ENCODE data around the gene COL1A1.
A peak's percentile ranks its signal among the peaks of the same experiment; 100 is the strongest.

Gene COL1A1

GRCh38 chr17:50181591-50182560 lies 19.6 kb downstream of the COL1A1 start:
- TF ChIP-seq, protein P1, sequence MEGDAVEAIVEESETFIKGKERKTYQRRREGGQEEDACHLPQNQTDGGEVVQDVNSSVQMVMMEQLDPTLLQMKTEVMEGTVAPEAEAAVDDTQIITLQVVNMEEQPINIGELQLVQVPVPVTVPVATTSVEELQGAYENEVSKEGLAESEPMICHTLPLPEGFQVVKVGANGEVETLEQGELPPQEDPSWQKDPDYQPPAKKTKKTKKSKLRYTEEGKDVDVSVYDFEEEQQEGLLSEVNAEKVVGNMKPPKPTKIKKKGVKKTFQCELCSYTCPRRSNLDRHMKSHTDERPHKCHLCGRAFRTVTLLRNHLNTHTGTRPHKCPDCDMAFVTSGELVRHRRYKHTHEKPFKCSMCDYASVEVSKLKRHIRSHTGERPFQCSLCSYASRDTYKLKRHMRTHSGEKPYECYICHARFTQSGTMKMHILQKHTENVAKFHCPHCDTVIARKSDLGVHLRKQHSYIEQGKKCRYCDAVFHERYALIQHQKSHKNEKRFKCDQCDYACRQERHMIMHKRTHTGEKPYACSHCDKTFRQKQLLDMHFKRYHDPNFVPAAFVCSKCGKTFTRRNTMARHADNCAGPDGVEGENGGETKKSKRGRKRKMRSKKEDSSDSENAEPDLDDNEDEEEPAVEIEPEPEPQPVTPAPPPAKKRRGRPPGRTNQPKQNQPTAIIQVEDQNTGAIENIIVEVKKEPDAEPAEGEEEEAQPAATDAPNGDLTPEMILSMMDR (IDR thresholded peaks at IDR 0.05), result no peak

- TF ChIP-seq, protein P1 (IDR thresholded peaks at IDR 0.05), result no peak
Measured at GRCh38 chr17:50181144-50181543, 20.3 kb downstream of the COL1A1 start.

- TF ChIP-seq, protein P1 (IDR thresholded peaks at IDR 0.05), result no peak
Measured at GRCh38 chr17:50180620-50181019, 20.8 kb downstream of the COL1A1 start.

GRCh38 chr17:50180111-50180510 lies 21.3 kb downstream of the COL1A1 start:
- TF ChIP-seq, protein P1 (IDR thresholded peaks at IDR 0.05), result no peak

DNA sequence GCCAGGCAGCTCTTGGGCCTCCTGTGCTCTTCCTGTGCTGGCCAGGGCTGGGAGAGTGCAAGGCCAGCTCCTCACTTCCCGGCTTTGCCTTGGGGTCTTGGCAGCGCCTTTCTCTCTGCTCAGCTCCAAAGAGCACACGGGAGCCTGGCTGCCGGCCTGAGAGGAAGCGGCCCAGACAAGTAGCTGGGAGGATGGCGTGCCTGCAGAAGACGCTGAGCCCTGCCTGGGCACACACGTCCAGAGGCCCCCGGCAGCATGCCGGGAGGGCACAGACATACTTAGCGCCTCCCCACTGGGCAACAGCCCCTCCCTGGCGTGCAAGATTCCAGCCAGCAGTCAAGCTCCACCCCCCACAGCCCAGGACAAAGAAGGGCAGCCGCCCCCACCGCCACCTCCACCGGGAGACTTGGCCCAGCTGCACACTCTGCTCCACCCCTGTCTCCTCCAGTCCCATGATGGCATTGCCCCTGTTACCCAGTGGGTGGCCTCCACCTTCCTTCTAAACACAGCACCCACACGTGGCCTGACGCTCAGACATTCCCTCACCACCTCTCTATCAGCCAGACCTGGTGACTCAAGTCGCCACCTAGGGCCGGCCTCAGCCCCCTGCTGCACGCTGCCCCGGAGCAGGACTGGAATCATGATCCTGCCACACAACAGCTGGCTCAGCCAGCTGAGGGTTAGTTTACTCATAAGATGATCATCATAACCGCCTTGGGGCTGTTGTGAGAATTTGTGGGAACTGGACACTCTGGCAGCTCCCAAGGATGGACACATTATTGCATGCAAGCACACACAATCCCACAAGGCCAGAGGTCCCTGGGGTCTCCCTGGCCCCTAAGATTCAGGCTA lies 23.2 kb downstream of the COL1A1 start:
- TF ChIP-seq, protein P1 (IDR thresholded peaks at IDR 0.05), result peak; percentile 34; the same call in 1 of the 2 replicates

DNA sequence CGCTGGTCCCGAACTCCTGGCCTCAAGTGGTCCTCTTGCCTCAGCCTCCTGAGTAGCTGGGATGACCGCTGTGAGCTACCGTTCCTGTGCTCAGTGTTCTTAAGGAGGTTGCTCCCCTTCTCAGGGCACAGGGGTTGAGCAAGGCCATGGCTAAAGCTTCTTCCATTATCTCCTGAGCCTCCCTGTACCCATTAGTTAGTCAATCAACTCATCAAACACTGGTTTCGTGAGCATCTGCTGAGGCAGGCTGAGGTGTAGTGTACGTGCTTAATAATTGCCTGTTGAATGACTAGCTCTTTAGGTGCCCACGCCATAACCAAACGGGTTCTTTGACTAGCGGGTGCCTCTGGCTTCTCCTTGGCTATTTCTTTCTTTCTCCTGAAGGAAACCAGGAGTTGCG lies 24.0 kb downstream of the COL1A1 start:
- TF ChIP-seq, protein P1 (IDR thresholded peaks at IDR 0.05), result no peak

GRCh38 chr17:50176559-50177357 lies 24.7 kb downstream of the COL1A1 start:
- TF ChIP-seq, protein P1 (IDR thresholded peaks at IDR 0.05), result no peak
